WERI-Rb-1 (cell line): Measurements from ENCODE around the gene PSMD6.

ENCODE experiments used
- DNase-seq: peaks from one replicate; pipeline ENCODE4 v3.0.0-alpha.2; 2020
- H3K27ac ChIP-seq: fragments of 250-450 bp; sonication (Bioruptor Pico); 2 replicates; pipeline ENCODE4 v1.5.1; 2020; ENCODE audit warnings: mild to moderate bottlenecking, moderate library complexity
- H3K27me3 ChIP-seq: fragments of 250-450 bp; sonication (Bioruptor Pico); 2 replicates; pipeline ENCODE4 v1.5.1; 2021; ENCODE audit warnings: mild to moderate bottlenecking, low read depth, moderate library complexity; ENCODE audit not compliant: insufficient read depth, severe bottlenecking
- H3K36me3 ChIP-seq: fragments of 250-450 bp; sonication (Bioruptor Pico); 2 replicates; pipeline ENCODE4 v1.5.1; 2020; ENCODE audit warnings: mild to moderate bottlenecking, moderate library complexity
- H3K4me3 ChIP-seq: 2 replicates; pipeline ENCODE4 v1.5.1; 2011; ENCODE audit warnings: low read depth, mild to moderate bottlenecking, control low read depth, low read length
- H3K9me3 ChIP-seq: fragments of 250-450 bp; sonication (Bioruptor Pico); 2 replicates; pipeline ENCODE4 v1.5.1; 2021; ENCODE audit warnings: mild to moderate bottlenecking, moderate library complexity; ENCODE audit not compliant: severe bottlenecking
- TF ChIP-seq, protein P1 (sequence below): IDR thresholded peaks from 2 replicates; pipeline ENCODE4 v1.5.1; 2011; ENCODE audit warnings: low read depth, mild to moderate bottlenecking, control low read depth, inconsistent platforms, low read length

Gene PSMD6

DNA sequence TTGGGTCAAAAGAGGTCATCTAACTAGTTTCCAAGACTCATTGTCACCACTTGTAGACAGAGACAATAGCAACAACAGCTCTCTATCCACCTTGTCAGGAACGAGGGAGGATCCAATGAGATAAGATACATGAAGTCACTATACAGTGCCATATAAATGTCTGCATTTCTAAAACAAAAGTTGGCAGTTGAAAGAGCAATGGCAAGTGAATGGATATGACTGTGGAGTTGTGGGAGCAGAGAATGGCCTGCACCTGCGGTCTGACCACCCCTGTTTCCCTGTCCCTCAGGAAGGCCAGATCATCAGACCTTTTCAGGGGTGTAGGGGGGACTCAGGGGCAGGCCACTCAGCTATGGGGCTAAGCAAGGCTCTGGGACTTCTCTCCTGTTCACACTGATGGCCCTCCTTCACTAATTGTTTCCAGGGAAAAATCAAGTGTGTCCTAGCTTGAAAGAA, 40.7 kb upstream of the PSMD6 start:
- Histone ChIP-seq H3K9me3 (no peaks in the 10 kb centered on the region), H3K27ac (no peak overlapping the region)
- TF ChIP-seq, protein P1, sequence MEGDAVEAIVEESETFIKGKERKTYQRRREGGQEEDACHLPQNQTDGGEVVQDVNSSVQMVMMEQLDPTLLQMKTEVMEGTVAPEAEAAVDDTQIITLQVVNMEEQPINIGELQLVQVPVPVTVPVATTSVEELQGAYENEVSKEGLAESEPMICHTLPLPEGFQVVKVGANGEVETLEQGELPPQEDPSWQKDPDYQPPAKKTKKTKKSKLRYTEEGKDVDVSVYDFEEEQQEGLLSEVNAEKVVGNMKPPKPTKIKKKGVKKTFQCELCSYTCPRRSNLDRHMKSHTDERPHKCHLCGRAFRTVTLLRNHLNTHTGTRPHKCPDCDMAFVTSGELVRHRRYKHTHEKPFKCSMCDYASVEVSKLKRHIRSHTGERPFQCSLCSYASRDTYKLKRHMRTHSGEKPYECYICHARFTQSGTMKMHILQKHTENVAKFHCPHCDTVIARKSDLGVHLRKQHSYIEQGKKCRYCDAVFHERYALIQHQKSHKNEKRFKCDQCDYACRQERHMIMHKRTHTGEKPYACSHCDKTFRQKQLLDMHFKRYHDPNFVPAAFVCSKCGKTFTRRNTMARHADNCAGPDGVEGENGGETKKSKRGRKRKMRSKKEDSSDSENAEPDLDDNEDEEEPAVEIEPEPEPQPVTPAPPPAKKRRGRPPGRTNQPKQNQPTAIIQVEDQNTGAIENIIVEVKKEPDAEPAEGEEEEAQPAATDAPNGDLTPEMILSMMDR, result no peak

DNA sequence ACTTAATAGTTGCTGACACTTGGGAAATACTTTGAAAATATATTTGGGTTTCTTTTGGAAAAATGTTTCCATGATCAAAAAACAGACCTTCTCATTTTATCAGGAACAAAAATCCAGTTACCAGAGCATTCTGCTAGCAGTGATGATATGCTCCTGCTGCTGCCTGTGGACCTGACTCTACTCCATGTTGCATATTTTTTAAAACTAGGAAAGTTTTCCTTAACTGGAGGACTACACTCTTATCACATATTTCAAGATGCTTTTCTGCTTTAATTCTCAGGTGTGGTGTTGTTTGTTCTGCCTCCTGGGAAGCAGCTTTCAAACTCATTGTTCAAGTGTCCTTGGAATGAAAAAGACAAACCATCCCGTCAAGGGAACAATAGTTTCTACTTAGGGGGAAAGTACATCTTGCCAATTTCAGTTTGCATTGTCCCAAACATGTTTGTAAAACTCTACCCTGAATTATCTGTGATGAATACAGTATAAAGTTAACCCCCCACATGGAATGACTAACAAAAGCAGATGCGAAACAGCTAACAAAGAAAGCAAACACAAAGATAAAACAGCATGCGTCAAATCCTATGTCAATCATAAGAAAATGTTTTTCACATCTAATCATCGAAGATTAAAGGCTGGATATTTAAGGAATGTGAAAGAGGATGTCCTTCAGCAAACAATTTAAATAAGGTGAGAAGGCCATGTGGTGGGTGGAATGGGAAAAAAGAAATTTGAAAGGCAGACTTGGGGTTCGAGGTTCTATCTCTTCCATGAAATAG, 40.1 kb upstream of the PSMD6 start:
- DNase-seq, result no peak
- no peaks in the 10 kb centered on the region for H3K27me3 ChIP-seq
- no peak overlapping the region for H3K4me3 ChIP-seq
- H3K27ac ChIP-seq, result no peak overlapping the region
- H3K9me3 ChIP-seq, result no peaks in the 10 kb centered on the region
- TF ChIP-seq, protein P1, result no peak
- H3K36me3 ChIP-seq, result no peaks in the 10 kb centered on the region

More for the DNA sequence above, 40.7 kb upstream of the PSMD6 start:
- no peak for DNase-seq
- H3K36me3 ChIP-seq, result no peaks in the 10 kb centered on the region
- no peaks in the 10 kb centered on the region for H3K27me3 ChIP-seq
- H3K4me3 ChIP-seq, result no peak overlapping the region

DNA sequence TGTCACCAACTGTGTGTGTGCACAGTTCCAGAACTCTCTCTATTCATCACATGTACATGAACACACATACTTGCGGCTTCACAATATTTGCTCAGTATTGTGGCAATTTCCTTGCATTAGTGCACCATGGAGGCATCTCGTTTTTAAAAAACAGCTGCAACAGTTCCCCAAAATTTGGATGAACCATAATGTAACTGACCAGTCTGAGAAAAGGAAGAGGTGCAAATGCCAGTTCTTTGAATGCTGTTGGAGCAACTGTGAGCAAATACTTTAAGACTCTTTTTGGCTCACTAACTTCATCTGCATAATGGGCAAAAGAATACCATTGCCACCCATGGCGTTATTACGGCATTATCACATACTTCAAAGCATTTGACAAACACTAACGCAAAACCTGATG, 38.3 kb upstream of the PSMD6 start:
- DNase-seq, result no peak
- Histone ChIP-seq H3K27me3 (no peaks in the 10 kb centered on the region), H3K27ac (no peak overlapping the region), H3K9me3 (no peaks in the 10 kb centered on the region), H3K4me3 (no peak overlapping the region), H3K36me3 (no peaks in the 10 kb centered on the region)
- TF ChIP-seq, protein P1, result no peak

DNA sequence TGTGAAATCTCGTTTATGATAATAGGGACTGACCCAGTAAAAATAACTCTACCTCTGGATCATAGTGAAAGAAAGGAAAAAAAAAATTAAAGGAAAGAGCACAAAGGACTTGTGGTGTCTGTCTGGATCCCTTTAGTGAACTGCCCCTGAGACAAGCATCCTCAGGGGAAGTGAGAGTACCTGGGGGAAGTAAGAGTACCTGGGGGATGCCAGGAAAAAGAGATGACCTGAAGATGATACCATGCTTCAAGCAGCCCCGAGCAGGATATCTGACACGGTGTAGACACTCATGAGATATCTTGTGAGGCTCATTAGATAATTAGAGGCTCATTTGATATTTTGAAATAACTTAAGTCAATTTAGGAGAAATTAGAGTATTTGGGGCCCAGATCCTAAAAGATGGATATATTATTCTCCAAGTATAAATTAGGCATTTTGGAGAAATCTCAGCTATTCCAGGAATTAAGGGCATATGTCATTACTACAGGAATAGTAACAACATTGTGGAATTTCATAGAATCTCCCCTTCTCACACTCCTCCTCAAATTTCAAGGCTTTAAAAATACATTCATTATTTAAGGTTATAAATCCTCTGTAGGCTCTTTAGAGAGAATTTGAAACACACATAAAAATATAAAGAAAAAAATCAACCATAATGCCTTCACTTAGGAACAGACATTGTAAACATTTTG, 36.3 kb upstream of the PSMD6 start:
- TF ChIP-seq, protein P1, result no peak
- Histone ChIP-seq H3K36me3 (no peaks in the 10 kb centered on the region), H3K9me3 (no peaks in the 10 kb centered on the region), H3K27me3 (no peaks in the 10 kb centered on the region), H3K4me3 (no peak overlapping the region), H3K27ac (no peak overlapping the region)
- DNase-seq, result no peak

DNA sequence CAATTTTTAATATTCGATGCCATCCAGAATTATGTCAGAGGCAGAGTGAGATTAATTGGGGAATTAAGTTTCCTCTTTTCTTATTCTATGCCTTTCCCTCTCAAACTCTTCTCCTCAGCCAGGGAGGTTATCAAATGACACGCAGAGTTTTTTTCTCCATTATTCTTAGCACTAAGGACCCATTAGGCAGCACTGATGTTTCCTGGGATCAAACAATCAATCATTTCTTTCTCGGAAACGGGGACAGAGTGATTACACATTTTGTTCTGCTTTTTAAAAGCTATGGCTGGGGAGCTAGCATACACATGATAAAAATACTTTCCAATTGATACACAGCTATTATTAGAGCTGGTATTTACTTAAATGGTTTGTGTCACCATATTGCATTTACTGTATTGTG, 35.3 kb upstream of the PSMD6 start:
- H3K27ac ChIP-seq, result no peak overlapping the region
- no peak for DNase-seq
- TF ChIP-seq, protein P1, result no peak
- H3K27me3 ChIP-seq, result no peaks in the 10 kb centered on the region
- H3K36me3 ChIP-seq, result no peaks in the 10 kb centered on the region
- no peaks in the 10 kb centered on the region for H3K9me3 ChIP-seq
- no peak overlapping the region for H3K4me3 ChIP-seq
